Spleen (tissue), 7 donors: ENCODE results near the gene ADGRL3.

ENCODE experiments used
- POLR2A ChIP-seq, 3 donors: fragments of 450-650 bp; IDR thresholded peaks; one replicate each; pipeline ENCODE4 v1.5.1; 2017; ENCODE audit warnings: antibody characterized with exemption in 3 of 3, mild to moderate bottlenecking in 1 of 3
- POLR2AphosphoS5 ChIP-seq, 3 donors: sonication (generic); formaldehyde crosslinking; IDR thresholded peaks; one replicate each; pipeline ENCODE4 v1.5.1; 2017; ENCODE audit warnings: antibody characterized with exemption in 3 of 3
- TF ChIP-seq, protein P1 (sequence below), 11 experiments: fragments of 200-600 bp in 7 of 11; fragments of 450-650 bp in 4 of 11; sonication (generic) in 4 of 11; IDR thresholded peaks in 8 of 11; conservative IDR thresholded peaks in 3 of 11; 1 replicate in 7 of 11; 2 replicates in 4 of 11; pipeline versions ENCODE4 v1.4.0 to v1.8.0; 2016 to 2021; ENCODE audit warnings: antibody characterized with exemption in 11 of 11, inconsistent platforms in 4 of 11, mild to moderate bottlenecking in 1 of 11
- donor health status: DM: no; HTN: no; CAD: no; lungs with moderate emphysema.
- donor health status: DM: no; HTN: no; CAD: no.
- donor health status: DM: no; HTN: no; CAD: no.

DNA sequence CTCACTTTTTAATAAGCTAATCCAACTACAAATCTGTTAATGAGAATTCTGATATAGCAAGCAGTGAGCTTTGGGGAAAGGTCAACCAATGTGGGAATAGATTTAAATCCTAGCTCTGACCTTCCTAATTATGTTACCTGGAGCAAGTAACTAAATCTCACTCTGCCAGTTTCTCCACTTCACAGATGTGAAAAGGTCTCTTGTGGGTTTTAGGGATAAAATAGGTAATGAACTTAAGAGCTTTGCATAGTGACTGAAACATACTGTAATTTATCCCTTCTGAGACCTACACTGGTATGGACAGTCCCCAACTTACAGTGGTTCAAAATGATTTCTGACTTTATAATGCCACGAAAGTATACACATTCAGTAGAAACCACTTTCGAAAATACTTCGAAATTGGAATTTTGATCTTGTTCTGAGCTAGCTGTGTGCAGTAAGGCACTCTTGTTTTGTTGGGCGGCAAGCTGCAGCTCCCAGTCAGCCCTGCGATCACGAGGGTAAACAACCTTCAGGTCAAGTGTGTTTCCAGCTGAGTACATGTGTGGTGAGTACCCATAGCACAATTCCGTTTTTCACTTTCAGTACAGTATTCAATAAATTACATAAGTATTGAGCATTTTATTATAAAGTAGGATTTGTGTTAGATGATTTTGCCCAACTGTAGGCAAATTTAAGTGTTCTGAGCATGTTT, 93.7 kb downstream of the ADGRL3 start:
- TF ChIP-seq, protein P1, sequence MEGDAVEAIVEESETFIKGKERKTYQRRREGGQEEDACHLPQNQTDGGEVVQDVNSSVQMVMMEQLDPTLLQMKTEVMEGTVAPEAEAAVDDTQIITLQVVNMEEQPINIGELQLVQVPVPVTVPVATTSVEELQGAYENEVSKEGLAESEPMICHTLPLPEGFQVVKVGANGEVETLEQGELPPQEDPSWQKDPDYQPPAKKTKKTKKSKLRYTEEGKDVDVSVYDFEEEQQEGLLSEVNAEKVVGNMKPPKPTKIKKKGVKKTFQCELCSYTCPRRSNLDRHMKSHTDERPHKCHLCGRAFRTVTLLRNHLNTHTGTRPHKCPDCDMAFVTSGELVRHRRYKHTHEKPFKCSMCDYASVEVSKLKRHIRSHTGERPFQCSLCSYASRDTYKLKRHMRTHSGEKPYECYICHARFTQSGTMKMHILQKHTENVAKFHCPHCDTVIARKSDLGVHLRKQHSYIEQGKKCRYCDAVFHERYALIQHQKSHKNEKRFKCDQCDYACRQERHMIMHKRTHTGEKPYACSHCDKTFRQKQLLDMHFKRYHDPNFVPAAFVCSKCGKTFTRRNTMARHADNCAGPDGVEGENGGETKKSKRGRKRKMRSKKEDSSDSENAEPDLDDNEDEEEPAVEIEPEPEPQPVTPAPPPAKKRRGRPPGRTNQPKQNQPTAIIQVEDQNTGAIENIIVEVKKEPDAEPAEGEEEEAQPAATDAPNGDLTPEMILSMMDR (IDR thresholded peaks at IDR 0.05 in 8 of 11, conservative IDR thresholded peaks at IDR 0.05 in 3 of 11) = no peak
- no peak for TF ChIP-seq POLR2AphosphoS5 (IDR thresholded peaks at IDR 0.05)
- no peak for TF ChIP-seq POLR2A (IDR thresholded peaks at IDR 0.05)
